Measurements from ENCODE around the gene CFAP161.

GRCh38 chr15:81157195-81157938, 23.3 kb downstream of the CFAP161 start:
- TF ChIP-seq POLR2A (IDR thresholded peaks at IDR 0.05) (no peak), CTCF (IDR thresholded peaks at IDR 0.05) (no peak)

Measured in Peyer's patch (tissue), 4 donors.